Endometrial microvascular endothelial cells (primary cell): Measurements from ENCODE around the gene SYMPK. TPM values are rescaled to one million over a fixed set of nuclear protein-coding genes. Genes with fewer than 3 reads are reported as not detected.
"Not testable (repeated sequence)": the region's sequence is repeated elsewhere in the genome, so short reads cannot be mapped to it uniquely, and the experiment has no call there.

Experiments used
- in situ Hi-C: cut with HindIII; loops from 2 replicates; pipeline ENCODE4 v1.10.0; 2017; ENCODE audit warnings: low sequenced_read_pairs, low pct_unique_long_range_greater_than_20kb; ENCODE audit errors: inconsistent ontology term
- total RNA-seq: library from RNA; depleted of rRNA; stranded (reverse); fragments of >200 nt; gene quantifications from one replicate; pipeline ENCODE4 v1.2.3, GENCODE V29; 2015; ENCODE audit errors: inconsistent ontology term

The SYMPK gene
- total RNA-seq, 1 donor from 2014 or later: 44.8 TPM

DNA sequence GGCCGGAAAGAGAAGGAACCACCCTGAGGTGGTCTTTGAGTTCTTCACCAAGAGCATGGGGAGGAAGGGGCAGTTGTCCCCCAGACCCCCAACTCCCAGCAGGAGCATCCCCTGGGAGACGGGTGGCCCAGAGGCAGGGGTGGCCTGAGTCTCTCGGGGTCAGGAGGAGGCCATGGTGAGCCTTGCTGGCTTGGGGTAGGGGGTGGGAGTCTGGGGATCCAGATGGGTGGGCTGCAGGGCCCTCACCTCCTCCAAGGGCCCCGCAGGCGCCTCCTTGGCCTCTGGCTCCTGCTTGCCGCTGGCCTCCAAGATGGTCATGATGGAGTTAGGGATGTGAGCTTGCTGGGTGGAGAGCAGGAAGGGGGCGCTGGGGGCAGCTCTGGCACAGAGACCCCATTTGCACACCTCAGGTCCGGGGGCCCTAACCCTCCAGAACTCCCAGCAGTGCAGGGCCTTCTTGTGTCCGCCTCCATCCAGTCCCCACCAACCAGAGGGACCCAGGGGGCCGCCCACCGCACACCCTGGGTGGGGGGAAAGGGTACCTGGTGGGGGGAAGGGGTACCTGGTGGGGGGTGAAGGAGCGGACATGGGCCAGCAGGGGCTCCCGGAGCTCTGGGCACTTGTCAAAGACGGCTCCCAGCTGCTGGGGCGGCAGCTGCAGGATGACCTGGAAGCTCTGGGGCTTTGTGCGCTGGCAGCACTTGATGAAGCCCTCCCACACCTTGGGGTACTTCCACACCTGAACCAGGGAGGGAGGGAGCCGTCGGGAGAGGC, 46.5 kb downstream of the SYMPK start:
- in situ Hi-C loops: no loop called here

DNA sequence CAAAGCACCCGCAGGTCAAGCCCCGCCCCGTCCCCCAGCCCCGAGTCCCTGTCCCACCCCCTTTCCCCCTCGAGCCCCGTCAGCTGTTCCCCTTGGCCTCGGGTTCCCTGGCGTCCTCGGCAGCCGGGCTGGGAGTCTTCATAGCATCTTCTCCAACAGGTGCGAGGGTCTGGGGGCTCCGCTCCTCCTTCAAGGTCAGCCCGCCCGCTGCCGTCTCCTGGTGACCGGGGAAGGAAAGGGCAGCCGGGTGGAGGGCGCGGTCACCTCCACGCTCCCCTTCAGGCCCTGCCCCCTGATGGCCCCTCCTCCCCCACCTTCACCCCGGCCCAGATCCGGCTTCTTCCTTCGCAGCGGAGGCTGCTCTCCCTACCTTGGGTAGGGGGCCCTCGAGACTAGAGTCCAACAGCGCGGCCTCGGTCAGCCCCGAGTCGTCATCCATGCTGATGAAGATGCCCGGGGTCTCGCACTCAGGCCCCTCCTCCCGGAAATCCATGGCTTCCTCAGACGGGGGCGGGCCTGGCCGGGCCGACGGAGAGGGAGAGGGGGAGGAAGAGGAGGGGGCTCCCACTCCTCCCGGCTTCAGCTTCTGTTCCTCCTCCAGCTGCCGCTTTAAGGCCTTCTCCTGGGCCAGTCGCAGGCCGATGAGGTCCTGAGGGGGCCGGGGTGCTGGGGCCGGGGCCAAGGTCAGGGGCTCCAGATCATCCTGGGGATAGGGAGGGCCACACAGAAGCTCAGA, 47.3 kb downstream of the SYMPK start:
- in situ Hi-C loops: no loop called here

DNA sequence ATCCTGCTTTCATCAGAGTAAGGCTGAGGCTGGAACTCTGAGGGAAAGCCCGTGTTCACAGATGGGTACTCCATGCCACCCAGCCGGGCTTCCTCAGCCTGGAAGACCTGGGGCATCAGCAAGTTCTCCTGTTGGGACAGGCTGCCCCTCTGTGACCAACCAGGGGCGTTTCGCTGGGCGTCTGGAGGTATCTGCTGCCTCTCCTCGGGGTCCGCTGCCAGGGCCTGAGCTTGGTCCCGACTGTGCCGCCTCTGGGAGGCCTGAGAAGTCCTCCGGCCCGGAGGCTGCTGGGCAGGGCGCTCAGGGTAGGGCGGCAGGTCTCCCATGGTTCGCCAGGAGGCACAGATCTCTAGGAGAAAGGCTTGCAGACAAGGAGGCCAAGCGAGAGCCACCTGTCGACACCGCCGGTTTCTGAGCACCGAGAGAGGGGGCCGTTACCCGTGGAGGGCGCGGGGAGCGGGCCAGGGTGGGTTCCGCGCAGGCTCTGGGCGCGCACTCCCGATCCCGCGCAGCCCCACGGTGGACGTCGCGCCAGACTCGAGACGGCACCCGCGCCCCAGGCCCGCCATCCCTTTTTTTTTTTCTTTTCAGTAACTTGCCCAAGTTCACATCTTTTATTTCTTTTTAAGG, 48.0 kb downstream of the SYMPK start, which contains the start of gene RSPH6A:
TSS of gene RSPH6A (minus strand) at position 458 of the 630 bp plus-strand sequence. CDS start at position 326, 132 bp downstream.
- in situ Hi-C loops: no loop called here

DNA sequence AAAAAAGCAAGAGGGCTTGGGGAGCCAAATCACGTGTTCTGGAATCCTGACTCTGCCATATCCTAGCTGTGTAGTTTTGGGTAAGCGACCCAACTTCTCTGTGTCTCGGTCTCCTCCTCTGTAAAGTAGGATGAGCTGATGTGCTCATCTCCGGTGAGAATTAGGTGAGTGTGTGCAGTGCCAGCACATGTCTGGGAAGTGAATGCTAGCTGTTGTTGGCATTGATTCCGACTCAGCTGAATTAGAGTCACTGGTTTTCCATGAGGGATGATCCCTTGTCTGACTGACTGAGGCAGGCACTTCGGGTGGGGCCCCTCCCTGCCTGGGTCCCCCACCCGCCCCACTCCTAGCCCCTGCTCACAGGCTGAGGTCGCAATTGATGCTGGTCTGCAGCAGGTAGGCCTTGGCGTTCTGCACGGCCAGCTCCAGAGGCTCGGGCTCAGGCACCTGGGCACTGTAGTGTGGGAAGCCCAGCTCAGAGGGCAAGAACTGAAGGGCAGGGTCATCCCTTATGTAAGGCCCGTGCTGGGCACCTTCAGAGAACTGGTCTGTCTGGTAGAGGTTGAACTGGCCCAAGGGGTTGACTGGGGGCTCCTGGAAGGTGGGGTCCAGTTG, 48.7 kb downstream of the SYMPK start:
- in situ Hi-C loops: no loop called here

DNA sequence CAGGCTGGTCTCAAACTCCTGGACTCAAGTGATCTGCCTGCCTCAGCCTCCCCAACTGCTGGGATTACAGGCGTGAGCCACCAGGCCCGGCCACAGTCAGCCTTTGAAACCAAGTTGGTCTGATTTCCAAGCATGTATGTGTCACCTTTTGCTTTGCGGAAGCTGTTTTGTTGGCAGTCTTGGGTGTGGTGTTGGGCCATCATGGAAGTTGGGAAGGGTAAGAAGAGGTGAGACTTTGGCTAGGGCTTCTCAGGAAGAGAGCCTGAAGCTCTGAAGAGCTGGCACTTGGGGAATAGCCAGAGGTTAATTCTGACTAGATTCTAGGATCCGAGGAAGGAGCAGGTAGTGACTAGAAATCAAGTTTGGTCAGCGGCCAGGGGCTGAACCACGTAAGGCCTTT, 50.6 kb downstream of the SYMPK start:
- in situ Hi-C loops: no loop called here

DNA sequence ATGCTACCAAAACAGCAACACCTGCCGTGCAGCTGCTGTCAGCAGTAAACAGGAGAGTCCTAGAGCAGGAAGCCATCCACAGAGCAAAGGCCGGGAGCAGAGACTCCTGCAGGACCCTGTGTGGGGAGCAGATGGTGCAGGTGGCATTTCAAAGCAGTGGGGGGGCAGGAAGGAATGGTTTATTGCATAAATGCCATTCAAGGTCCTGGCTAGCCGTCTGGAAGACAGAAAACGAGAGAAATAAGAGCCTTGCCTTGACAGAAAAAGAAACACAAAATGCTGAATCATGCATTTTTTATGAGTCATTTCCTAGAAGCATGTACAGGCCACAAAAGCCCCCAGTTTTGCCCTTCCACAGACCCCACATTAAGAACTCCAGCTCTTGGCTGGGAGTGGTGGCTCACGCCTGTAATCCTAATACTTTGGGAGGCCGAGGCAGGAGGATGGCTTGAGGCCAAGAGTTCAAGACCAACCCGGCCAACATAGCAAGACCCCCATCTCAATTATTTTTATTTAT, 53.2 kb downstream of the SYMPK start:
- in situ Hi-C loops: no loop called here

DNA sequence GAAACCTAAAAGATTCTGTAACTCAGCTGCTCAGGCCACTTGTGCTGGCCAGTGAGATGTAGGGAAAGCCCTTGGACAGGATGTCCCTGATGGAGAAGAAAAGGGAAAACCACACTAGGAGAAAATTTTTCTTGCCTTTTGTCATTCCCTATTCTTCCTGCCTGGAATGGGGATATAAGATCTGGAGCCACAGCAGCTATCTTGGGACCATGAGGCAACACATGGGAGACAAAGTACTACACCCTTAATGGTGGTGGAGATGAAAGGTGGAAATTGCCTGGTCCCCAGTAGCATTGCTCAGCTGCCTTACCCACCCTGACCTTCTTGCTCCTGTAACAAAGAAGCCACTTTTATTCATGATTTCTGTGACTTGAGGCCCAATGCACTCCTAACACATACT, 57.2 kb downstream of the SYMPK start:
- in situ Hi-C loops: no loop called here

DNA sequence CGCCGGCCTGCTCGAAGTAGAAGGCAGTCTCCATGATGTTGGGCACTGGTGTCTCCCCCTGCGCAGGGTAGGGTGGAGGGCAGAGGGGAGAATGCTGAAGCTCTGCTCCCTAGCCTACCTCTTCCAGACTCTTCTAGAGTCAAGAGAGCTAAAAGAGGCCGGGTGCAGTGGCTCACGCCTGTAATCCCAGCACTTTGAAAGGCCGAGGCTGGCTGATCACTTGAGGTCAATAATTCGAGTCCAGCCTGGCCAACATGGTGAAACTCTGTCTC, 58.1 kb downstream of the SYMPK start:
- in situ Hi-C loops: no loop called here

DNA sequence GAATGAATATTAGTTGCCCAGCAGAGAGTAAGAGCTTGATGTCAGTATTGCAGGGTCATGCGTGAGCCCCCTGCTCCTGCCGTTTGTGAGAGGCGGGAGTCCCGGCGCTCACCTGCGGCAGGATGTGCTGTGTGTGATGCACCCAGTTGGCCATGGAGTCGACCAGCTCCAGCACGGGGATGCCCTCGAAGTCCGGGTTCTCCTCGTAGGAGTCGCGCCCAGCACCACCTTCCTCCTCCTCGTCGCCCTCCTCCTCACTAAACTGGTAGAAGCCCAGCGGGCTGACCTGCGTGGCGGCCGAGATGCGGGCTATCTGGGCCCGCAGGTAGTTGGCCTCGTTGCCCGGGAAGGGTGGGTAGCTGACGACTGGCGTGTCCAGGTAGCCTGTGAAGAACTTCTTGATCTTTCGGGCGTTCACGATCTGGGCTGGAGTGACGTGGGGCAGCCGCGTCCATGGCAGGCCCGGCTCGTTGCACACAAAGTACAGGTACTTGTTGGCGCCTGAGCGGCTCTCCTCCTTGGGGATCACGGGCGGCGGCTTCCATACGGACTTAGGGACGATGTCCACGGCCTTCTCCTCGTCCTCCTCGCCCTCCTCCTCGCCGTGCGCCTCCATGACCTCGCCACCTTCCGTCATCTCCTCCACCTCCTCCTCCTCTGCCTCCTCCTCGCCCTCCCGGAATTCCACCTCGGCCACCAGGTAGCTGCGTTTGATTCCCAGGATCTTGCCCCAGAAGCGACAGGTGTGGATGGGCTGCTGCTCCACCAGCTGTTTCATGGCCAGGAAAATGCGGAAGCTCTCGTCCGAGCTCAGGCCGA, 58.6 kb downstream of the SYMPK start:
- in situ Hi-C loops: no loop called here

DNA sequence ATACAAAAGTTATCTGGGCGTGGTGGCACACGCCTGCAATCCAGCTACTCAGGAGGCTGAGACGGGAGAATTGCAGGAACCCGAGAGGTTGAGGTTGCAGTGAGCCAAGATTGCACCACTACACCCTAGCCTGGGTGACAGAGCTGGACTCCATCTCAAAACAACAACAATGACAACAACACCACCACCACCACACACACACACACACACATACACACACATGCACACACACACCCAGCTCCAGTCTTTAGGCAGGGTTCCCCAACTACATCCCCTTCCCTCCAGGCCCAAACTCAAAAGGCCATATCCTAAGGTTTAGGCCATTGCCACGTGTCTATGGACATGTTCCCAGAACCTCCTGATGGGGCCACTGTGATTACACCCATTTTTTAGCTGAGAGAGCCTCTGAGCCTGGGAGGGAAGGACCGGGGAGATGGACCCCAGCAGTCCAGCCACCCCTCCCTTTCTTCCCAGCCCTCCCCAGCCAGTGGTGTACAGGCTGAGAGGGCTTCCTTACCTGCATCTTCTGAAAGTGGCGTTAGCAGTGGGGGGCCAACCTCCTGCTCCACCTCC, 61.3 kb downstream of the SYMPK start:
- in situ Hi-C loops: no loop called here

DNA sequence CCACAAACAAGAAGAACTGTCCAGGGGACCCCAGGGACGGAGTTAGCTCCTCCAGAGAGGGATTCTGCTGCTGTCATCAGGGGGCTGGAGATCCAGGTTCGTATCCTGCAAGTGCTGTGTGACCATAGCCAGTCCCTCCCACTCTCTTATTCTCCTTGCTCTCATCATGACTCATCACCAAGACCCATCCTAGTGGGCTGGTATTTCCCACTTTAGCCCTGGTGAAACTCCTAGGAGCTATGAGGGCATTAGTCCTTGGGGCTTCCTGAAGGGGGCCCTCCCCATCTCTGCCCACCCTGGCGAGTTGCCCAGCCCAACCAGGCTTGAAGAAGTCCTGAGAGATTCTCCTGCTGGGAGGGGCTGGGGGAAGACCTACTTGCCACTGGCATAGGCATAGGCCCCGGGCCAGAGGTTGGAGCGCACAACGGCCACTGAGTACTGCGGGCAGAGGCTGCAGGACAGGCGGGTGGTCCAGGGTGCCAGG, 62.8 kb downstream of the SYMPK start:
- in situ Hi-C loops: no loop called here

DNA sequence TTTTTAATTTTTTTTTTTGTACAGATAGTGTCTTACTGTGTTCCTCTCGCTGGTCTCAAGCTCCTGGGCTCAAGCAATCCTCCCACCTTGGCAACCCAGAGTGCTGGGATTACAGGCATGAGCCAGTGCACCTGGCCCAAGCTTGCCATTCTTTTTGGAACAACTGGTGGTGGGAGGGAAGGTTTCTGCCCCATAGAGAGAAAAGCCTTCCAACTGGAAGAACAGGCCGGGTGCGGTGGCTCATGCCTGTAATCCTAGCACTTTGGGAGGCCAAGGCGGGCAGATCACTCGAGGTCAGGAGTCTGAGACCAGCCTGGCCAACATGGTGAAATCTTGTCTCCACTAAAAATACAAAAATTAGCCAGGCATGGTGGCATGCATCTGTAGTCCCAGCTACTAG, 63.4 kb downstream of the SYMPK start:
- in situ Hi-C loops: not testable (repeated sequence)

DNA sequence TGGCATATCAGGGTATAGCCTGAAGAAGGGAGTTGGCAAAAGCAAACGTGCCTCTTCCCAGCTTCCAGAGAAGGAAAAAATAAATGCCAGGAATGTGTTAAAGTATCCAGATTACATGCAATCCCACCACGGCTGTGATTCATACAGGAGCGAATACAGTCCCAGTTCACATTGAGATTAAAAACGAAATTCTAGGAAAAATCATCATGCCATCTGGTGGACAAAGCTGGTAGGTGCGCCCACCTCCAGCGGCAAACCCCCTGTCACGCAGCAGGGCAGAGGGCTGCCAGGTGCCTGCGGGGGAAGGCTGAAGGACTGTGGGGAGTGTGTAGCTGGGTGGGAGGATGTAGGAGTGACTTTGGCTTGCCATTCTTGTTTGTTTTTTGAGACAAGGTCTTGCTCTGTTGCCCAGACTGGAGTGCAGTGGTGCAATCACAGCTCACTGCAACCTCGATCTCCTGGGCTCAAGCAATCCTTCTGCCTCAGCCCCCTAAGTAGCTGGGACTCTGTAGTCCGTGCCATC, 63.9 kb downstream of the SYMPK start:
- in situ Hi-C loops: no loop called here

DNA sequence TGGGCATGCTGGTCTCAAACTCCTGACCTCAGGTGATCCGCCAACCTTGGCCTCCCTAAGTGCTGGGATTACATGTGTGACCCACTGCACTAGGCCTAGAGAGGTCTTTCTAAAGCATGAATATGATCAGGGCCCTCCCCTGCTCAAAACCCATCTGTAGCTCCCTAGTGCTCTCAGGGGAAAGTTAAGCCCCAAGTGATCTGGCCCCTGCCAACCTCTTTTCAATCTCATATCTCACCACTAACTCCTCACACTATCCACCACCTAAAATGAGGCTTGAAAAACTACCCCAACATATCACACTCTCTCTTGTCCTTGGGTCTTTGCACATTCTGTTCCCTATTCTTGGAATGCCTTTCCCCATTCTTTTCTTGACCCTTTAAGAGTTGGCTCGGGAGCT, 68.3 kb downstream of the SYMPK start:
- in situ Hi-C loops: no loop called here

DNA sequence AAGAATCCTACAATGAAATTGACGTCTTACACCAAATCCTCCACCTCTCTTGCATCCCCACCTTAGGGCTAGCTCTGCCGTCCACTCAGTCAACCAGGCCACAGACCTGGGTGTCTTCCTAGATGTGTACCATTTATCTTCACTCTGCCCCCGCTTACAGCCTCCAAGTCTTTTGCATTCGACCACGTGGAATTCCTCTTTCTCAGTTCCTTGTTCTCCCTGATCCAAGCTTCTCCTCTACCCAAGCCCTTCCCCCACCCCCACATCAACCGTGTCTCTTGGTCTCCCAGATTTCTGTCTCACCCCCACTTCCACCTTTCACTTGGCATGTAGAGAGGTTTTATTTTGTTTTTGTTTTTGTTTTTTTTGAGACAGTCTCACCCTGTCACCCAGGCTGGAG, 69.1 kb downstream of the SYMPK start:
- in situ Hi-C loops: no loop called here

DNA sequence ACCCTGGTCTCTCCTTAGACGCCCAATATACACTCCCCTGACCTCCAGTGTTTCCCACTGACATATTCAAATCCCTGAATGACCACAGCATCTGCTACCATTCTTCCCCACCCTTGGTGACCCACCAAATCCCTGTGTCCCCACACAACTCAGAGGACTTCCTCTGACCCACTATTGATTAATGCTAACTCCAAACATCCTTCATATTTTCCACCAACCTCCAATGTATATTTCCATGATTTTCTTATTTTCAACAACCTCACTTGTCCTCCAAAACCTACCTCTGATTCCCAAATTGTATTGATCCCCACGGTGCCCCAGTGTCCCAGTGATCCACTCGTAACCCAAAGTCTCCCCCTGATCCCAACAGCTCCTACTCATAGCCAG, 69.8 kb downstream of the SYMPK start:
- in situ Hi-C loops: no loop called here

DNA sequence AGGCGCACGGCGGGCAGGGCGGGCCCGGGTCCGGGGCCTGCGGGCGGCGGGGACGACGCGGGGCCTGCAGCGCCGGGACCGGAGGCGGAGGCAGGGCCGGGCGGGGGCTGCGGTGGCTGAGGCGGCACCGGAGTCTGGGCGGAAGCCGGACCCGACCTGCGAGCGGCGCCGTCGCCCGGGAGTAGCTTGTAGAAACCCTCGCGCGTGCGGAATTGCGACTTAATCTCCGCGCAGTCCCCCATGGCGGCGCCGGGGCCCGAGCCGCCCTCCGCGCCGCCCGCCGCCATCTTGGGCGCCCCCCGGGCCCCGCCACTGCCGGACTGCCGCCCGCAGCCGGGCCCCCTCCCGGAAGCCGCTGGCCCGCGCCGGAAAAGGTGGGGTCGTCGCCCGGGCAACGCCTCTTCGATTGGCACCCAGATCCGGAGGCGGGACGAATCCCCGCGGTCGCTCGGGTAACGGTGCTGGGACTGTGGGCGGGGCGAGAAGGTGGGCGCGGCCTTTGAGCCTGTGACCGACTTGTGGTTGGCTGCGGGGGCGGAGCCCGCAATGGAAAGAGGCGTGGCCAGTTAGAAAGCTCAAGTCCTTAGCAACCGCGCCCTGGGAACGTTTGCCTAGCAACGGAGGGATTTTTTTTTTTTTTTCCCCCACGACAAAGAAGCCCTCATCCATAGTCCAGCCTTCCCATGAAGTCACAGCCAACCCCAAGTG, 70.3 kb downstream of the SYMPK start, which contains the start of gene DMWD:
TSS of gene DMWD (minus strand) at position 376 of the 708 bp plus-strand sequence. CDS start at position 287, 89 bp downstream.
- in situ Hi-C loops: no loop called here
